T-helper 2 cell treated with Interferon-gamma antibody and Interleukin-4, amounts not matched to agents 5 μg/mL and 100 μg/mL, for 36 hours (primary cell): ENCODE data around the gene MAPK14.
"Not testable (repeated sequence)": the region's sequence is repeated elsewhere in the genome, so short reads cannot be mapped to it uniquely, and the experiment has no call there.

Experiments used
- DNase-seq: peaks from one replicate; pipeline ENCODE4 v3.0.0; 2021; ENCODE audit warnings: low spot score
- H3K27ac Mint-ChIP-seq: one replicate; pipeline ENCODE4 v1.8.0; 2021; ENCODE audit warnings: mild to moderate bottlenecking, mixed read lengths
- H3K27me3 Mint-ChIP-seq: one replicate; pipeline ENCODE4 v1.8.0; 2021; ENCODE audit warnings: low read depth, mixed read lengths
- H3K36me3 Mint-ChIP-seq: one replicate; pipeline ENCODE4 v1.8.0; 2021; ENCODE audit warnings: low read depth, mixed read lengths
- H3K4me1 Mint-ChIP-seq: one replicate; pipeline ENCODE4 v1.8.0; 2021; ENCODE audit warnings: low read depth, mixed read lengths
- H3K4me3 Mint-ChIP-seq: one replicate; pipeline ENCODE4 v1.8.0; 2022; ENCODE audit warnings: mild to moderate bottlenecking, moderate library complexity, mixed read lengths
- H3K9me3 Mint-ChIP-seq: one replicate; pipeline ENCODE4 v1.8.0; 2021; ENCODE audit warnings: mixed read lengths

Gene MAPK14

DNA sequence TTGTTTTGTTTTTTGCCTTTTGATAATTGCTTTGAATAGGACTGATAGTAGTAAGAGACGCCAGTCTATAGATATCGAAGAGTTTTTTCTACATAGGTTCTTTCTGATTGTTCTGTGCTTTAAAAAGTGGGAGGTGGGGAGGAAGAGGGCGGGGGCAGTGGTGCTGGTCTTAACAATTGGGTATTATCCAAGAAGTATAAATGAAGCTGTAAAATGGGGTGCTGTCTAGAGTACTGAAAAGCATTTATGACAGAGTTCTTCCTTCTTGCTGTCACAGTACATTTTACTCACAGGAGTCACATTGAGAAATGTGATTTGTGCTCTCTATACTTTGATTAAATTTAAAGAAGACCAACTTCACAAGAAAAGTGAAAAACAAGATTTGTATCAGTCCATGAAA, 41.0 kb downstream of the MAPK14 start:
- no peaks in the 10 kb centered on the region for H3K27me3 Mint-ChIP-seq
- H3K4me3 Mint-ChIP-seq: no peak overlapping the region
- H3K27ac Mint-ChIP-seq: no peak overlapping the region
- peaks cover 29% of the 10 kb centered on the region for H3K4me1 Mint-ChIP-seq
- no peak for DNase-seq
- no peaks in the 10 kb centered on the region for H3K9me3 Mint-ChIP-seq
- peaks cover 14% of the 10 kb centered on the region for H3K36me3 Mint-ChIP-seq

DNA sequence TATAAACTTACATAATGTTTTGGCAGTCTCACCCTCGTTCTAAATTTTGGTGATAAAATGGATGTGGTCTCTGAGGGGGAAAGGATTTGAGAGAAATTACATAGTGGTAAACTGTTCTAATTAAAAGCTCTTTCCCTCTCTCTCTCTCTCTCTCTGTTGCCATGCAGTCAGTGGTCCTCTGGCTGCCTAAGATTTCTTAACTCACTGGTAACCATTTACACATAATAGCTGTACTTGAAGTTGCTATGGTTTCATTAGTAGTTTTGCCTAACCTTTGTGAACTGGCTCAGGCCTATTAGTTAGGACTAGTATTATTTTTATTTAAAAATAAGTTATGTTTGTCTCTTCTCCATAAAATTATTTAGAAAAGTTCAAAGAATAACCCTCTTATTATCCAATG, 42.0 kb downstream of the MAPK14 start:
- peaks cover 30% of the 10 kb centered on the region for H3K4me1 Mint-ChIP-seq
- H3K36me3 Mint-ChIP-seq: peaks cover 14% of the 10 kb centered on the region
- H3K27ac Mint-ChIP-seq: no peak overlapping the region
- no peak overlapping the region for H3K4me3 Mint-ChIP-seq
- no peaks in the 10 kb centered on the region for H3K27me3 Mint-ChIP-seq
- no peak for DNase-seq
- H3K9me3 Mint-ChIP-seq: no peaks in the 10 kb centered on the region

DNA sequence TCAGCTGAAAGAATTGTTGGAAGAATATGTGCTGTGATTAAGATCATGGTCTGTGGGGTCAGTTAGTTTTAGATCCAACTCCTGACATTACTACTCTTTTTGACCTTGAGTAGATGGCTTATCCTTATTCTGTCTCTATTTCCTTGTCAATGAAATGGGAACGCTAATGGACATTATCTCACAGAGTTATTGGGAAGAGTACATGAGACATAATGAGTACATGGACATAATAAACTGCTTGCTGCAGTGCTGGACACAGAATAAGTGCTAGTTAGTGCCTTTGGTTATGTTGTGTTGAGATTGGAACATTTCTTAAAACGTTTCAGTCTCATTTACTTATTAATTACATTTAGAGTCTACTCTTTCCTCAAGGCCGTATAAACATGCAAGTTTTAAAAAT, 42.6 kb downstream of the MAPK14 start:
- DNase-seq: no peak
- Mint-ChIP-seq H3K36me3 (peaks cover 9% of the 10 kb centered on the region), H3K27me3 (no peaks in the 10 kb centered on the region), H3K9me3 (no peaks in the 10 kb centered on the region), H3K4me3 (no peak overlapping the region), H3K27ac (no peak overlapping the region), H3K4me1 (peaks cover 25% of the 10 kb centered on the region)

DNA sequence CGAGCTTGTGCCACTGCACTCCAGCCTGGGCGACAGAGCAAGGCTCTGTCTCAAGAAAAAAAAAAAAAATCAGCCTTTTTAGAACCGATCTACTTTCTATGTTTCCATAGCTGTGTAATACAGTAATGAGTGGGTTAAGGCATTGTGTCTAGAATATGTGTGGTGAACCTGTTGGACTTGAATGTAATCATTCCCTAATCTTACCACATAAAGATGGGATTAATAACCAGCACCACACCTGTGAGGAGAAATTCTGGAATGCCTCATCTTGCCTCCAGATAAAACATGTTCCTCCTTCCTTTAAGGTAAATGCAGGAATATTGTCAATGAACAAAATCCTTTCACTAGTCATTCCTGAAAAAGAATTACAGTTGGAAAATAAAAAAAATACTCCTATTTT, 43.7 kb downstream of the MAPK14 start:
- Mint-ChIP-seq H3K27me3 (no peaks in the 10 kb centered on the region), H3K4me3 (no peak overlapping the region), H3K4me1 (peaks cover 21% of the 10 kb centered on the region), H3K9me3 (no peaks in the 10 kb centered on the region), H3K27ac (no peak overlapping the region), H3K36me3 (peaks cover 17% of the 10 kb centered on the region)
- DNase-seq: no peak

DNA sequence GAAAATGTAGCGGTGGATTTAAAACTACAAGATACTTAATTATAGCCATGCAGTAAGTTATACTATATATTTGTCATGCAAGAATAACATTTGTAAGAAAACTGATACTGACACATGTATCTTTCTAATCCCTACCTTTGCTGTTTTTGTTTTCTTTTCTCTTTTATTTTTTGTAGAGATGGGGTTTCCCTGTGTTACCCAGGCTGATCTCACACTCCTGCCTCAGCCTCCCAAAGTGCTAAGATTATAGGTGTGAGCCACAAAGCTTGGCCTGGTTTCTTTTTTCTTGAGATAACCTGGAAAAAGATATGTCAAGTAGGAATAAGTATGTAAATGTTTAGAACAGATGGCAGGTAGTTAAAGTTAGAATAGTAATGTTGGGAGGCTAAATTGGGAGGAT, 44.1 kb downstream of the MAPK14 start:
- Mint-ChIP-seq H3K4me3 (no peak overlapping the region), H3K4me1 (peaks cover 17% of the 10 kb centered on the region), H3K36me3 (peaks cover 21% of the 10 kb centered on the region), H3K9me3 (no peaks in the 10 kb centered on the region), H3K27ac (no peak overlapping the region), H3K27me3 (no peaks in the 10 kb centered on the region)
- DNase-seq: no peak

DNA sequence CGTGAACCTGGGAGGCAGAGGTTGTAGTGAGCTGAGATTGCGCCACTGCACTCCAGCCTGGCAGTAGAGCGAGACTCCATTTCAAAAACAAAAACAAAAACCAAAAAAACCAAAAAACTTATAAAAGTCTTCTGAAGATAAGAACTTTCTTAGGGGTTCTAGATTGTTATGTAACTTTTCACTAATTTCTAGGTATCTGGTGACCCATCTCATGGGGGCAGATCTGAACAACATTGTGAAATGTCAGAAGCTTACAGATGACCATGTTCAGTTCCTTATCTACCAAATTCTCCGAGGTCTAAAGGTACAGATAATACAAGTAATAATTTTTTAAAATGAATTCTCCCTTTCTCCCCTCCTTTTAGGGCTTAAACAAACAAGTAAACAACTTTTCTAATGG, 45.1 kb downstream of the MAPK14 start:
- Mint-ChIP-seq H3K4me1 (peaks cover 14% of the 10 kb centered on the region), H3K27ac (no peak overlapping the region), H3K36me3 (peaks cover 28% of the 10 kb centered on the region), H3K9me3 (no peaks in the 10 kb centered on the region), H3K4me3 (no peak overlapping the region), H3K27me3 (no peaks in the 10 kb centered on the region)
- DNase-seq: no peak

DNA sequence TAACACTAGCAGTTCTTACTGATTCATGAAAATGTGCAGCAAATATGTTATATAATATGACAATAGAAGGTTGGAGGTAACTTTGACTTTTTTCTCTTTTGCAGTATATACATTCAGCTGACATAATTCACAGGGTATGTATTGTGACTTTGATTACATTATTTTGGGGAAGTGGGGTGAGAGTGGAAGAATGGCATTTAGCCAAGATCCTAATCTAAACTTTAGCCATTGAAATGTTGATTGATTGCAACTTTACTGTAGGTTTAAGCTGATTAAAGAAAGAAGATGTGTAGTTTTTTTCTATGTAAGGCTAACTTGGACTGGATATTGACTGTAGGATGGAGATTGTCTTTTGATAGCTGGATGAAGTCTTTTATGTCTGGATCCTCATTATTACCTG, 46.0 kb downstream of the MAPK14 start:
- Mint-ChIP-seq H3K27ac (no peak overlapping the region), H3K4me3 (no peak overlapping the region), H3K27me3 (no peaks in the 10 kb centered on the region), H3K36me3 (peaks cover 29% of the 10 kb centered on the region), H3K9me3 (no peaks in the 10 kb centered on the region), H3K4me1 (peaks cover 7% of the 10 kb centered on the region)
- DNase-seq: no peak

DNA sequence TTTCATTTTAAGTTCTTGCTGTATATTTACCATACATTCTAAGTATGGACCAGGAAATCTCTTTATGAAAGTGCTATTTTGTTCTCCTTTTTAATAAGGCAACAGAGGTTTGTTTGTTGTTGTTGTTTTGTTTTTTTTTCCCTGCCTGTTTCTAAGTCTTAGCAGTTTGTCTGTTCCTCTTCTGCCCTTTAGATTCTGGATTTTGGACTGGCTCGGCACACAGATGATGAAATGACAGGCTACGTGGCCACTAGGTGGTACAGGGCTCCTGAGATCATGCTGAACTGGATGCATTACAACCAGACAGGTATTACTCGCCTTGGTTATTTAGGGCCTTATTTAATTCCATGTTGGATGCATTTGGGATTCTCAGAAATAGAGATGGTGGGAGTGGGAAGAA, 48.0 kb downstream of the MAPK14 start:
- Mint-ChIP-seq H3K9me3 (peaks cover 6% of the 10 kb centered on the region), H3K36me3 (peaks cover 46% of the 10 kb centered on the region), H3K4me1 (peaks cover 5% of the 10 kb centered on the region), H3K4me3 (no peak overlapping the region), H3K27me3 (no peaks in the 10 kb centered on the region), H3K27ac (no peak overlapping the region)
- DNase-seq: no peak

DNA sequence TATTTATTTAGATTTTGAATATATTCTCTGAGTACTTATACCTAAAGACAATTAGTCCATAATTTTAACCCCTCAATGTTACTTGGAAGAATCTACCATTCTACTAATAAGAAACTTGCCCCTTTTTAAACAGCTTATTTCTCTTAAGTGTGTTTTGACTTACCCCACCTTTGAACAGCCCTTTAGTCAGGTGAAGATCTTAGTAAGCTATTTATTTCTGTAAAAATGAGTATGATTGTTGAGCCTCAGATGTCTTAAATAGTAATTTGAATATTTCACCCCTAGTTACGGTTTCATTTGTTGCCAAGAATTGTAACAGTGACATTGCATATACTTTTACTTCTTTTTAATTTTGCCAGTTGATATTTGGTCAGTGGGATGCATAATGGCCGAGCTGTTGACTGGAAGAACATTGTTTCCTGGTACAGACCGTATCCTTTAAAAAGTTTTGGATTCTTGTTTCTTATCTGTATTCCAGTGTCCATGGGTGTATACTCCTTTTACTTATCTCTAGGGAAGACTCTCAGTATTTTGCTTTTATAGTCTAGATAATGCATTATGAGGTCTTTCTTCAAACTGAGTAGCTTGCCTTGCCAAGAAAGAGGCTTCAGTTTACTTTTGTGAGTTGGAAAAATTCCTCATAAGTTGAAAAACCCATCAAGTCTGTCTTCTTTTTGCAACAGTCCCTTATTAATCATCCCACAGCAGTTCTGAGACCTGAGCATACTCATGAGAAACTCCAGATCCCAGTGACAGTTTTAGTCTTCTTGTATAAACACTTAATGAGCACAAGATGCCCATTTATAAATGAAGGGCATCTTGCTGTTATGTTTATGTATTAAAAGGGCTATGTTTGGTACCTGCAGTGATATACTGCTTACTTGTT, 48.8 kb downstream of the MAPK14 start:
- no peak overlapping the region for H3K4me3 Mint-ChIP-seq
- peaks cover 14% of the 10 kb centered on the region for H3K9me3 Mint-ChIP-seq
- no peak overlapping the region for H3K27ac Mint-ChIP-seq
- peaks cover 54% of the 10 kb centered on the region for H3K36me3 Mint-ChIP-seq
- no peaks in the 10 kb centered on the region for H3K27me3 Mint-ChIP-seq
- DNase-seq: no peak
- peaks cover 5% of the 10 kb centered on the region for H3K4me1 Mint-ChIP-seq

DNA sequence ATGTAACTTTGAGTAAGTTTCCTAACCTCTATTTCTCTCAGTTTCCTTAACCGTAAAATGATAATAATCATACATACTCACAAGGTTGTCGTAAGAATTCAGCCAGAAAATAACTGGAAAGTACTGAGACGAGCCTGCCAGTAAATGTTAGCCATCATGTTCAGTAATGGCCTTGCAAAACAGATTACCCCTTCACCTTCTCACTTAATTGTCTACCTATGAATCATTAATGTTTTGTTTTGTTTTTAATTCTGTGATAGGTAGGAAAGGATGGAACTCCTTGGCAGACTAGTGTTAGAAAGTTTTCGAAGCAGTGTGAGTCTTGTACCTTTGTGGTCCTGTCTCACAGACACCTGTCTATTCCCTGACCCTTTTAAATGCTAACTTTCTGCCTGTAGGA, 50.6 kb downstream of the MAPK14 start:
- Mint-ChIP-seq H3K36me3 (peaks cover 68% of the 10 kb centered on the region), H3K27me3 (no peaks in the 10 kb centered on the region), H3K9me3 (peaks cover 25% of the 10 kb centered on the region), H3K27ac (no peak overlapping the region), H3K4me1 (peaks cover 5% of the 10 kb centered on the region), H3K4me3 (no peak overlapping the region)
- no peak for DNase-seq

DNA sequence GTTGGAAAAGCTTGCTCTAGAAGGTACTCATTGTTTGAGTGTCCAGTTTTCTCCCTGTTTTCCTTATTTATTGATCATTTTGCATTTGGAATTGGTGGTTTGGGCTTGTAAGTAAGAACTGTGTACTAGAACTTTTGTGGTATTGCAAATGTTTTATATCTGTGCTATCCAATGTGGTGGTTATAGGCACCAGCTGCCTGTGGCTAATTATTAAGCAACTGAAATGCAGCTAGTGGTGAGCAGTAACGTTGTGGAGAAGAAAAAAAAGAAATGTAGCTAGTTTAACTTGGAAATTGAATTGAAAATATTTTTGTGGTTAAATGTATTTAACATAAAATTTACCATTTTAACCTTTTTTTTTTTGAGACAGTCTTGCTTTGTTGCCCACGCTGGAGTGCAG, 52.0 kb downstream of the MAPK14 start:
- Mint-ChIP-seq H3K27me3 (no peaks in the 10 kb centered on the region), H3K9me3 (peaks cover 34% of the 10 kb centered on the region), H3K27ac (no peak overlapping the region), H3K36me3 (peaks cover 78% of the 10 kb centered on the region), H3K4me1 (no peaks in the 10 kb centered on the region), H3K4me3 (no peak overlapping the region)
- DNase-seq: no peak

DNA sequence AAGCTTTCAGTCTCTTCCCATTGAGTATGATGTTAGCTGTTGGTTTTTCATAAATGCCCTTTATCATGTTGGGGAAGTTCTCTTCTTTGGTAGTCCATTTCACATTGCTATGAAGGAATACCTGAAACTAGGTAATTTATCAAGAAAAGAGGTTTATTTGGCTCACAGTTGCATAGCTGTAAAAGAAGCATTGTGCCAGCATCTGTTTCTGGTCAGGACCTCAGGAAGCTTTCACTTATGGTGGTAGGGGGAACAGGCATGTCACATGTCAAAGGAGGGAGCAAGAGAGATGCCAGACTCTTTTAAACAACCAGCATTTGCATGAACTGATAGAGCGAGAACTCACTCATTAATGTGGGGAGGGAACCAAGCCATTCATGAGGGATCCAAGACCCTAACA, 54.7 kb downstream of the MAPK14 start:
- peaks cover 38% of the 10 kb centered on the region for H3K9me3 Mint-ChIP-seq
- no peak for DNase-seq
- H3K4me3 Mint-ChIP-seq: no peak overlapping the region
- H3K27me3 Mint-ChIP-seq: no peaks in the 10 kb centered on the region
- H3K36me3 Mint-ChIP-seq: peaks cover 77% of the 10 kb centered on the region
- no peaks in the 10 kb centered on the region for H3K4me1 Mint-ChIP-seq
- H3K27ac Mint-ChIP-seq: no peak overlapping the region

DNA sequence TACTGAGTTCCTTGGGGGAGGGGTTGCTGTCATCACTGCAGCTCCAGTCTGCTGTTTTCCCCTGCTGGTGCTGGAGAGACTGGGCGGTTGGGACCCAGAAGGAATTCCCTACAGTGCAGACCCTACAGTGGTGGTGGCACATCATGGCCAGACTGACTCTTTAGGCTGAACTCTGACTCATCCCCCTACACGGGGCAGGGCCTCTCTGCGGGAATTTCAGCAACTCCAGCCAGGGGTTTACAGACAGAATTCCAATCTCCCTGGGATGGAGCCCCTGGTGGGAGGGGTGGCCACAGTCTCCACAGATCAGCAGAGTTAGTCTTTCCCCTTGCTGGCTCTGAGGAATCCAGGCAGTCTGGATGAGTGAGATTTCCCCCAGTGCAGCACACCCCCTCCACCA, 55.8 kb downstream of the MAPK14 start:
- no peak overlapping the region for H3K27ac Mint-ChIP-seq
- DNase-seq: no peak
- peaks cover 76% of the 10 kb centered on the region for H3K36me3 Mint-ChIP-seq
- H3K27me3 Mint-ChIP-seq: no peaks in the 10 kb centered on the region
- no peaks in the 10 kb centered on the region for H3K4me1 Mint-ChIP-seq
- peaks cover 38% of the 10 kb centered on the region for H3K9me3 Mint-ChIP-seq
- no peak overlapping the region for H3K4me3 Mint-ChIP-seq

DNA sequence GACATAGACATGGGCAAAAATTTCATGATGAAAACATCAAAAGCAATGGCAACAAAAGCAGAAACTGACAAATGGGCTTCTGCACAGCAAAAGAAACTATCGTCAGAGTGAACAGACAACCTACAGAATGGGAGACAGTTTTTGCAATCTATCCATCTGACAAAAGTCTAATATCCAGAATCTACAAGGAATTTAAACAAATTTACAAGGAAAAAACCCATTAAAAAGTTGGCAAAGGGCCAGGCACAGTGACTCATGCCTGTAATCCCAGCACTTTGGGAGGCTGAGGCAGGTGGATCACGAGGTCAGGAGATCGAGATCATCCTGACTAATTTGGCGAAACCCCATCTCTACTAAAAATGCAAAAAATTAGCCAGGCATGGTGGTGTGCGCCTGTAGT, 60.6 kb downstream of the MAPK14 start:
- not testable (repeated sequence) for H3K4me1 Mint-ChIP-seq, DNase-seq, H3K4me3 Mint-ChIP-seq, H3K27ac Mint-ChIP-seq, H3K27me3 Mint-ChIP-seq
- Mint-ChIP-seq H3K36me3 (peaks cover 51% of the 10 kb centered on the region), H3K9me3 (peaks cover 13% of the 10 kb centered on the region)

DNA sequence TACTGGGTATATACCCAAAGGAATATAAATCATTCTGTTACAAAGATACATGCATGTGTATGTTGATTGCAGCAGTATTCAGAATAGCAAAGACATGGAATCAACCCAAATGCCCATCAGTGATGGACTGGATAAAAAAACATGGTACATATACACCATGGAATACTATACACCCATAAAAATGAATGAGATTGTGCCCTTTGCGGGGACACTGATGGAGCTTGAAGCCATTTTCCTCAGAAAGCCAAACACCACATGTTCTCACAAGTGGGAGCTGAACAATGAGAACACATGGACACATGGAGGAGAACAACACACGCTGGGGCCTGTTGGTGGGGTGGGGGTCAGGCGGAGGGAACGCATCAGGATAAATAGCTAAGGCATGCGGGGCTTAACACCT, 61.4 kb downstream of the MAPK14 start:
- Mint-ChIP-seq H3K27ac (no peak overlapping the region), H3K4me1 (peaks cover 3% of the 10 kb centered on the region), H3K36me3 (peaks cover 43% of the 10 kb centered on the region)

More for the DNA sequence above, 61.4 kb downstream of the MAPK14 start:
- Mint-ChIP-seq H3K27me3 (no peaks in the 10 kb centered on the region), H3K4me3 (no peak overlapping the region), H3K9me3 (peaks cover 10% of the 10 kb centered on the region)
- no peak for DNase-seq
